Stimulated activated CD8-positive, alpha-beta memory T cell treated with anti-CD3 and anti-CD28 coated beads, Interleukin-15, amount 100 ng/mL, for 1 hour (primary cell): ENCODE measurements around the gene ATP12A.
"Not testable (repeated sequence)": the region's sequence is repeated elsewhere in the genome, so short reads cannot be mapped to it uniquely, and the experiment has no call there.

Experiments used
- DNase-seq: peaks from one replicate; pipeline ENCODE4 v3.0.0-alpha.2; 2020; ENCODE audit warnings: low read depth

Gene ATP12A

DNA sequence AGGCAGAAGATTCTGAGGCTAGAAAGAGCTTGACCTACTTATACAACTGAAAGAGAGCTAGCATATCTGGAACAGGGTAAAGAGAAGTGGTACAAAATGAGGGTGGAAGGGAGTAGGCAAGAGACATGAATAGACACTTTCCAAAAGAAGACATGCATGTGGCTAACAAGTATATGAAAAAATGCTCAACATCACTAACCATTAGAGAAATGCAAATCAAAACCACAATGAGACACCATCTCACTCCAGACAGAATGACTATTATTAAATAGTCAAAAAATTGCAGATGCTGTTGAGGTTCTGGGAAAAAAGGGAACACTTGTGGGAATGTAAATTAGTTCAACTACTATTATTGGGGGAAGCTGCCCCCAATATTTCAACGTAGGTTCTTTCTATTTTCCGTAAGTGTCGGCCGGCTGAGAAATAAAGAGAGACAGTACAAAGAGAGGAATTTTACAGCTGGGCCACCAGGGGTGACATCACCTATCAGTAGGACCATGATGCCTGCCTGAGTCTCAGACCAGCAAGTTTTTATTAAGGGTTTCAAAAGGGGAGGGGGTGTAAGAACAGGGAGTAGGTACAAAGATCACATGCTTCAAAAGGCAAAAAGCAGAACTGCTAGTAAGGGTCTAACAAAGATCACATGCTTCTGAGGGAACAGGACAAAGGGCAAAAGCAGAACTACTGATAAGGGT, 50.8 kb downstream of the ATP12A start:
- DNase-seq = not testable (repeated sequence)

GRCh38 chr13:24734950-24735349, 54.7 kb downstream of the ATP12A start:
- no peak for DNase-seq

DNA sequence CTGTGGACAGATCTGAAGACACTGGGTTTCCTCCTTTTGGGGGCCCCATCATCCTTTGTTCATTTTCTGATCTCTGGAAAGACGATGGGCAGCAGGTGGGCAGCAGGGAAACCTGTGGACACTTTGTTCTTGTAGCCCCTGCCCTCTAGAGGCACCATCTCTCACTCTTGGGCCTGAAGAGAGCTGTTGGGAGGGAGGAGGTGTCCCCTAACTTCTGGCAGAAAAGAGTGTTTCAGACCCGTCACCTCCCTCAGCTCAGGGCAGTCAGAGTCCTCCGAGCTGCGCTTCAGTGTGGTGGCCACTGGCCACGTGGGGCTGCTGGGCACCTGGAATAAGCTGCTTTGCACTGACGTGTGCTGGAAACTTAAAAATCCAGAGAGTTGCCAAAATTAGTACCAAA, 56.8 kb downstream of the ATP12A start:
- no peak for DNase-seq

DNA sequence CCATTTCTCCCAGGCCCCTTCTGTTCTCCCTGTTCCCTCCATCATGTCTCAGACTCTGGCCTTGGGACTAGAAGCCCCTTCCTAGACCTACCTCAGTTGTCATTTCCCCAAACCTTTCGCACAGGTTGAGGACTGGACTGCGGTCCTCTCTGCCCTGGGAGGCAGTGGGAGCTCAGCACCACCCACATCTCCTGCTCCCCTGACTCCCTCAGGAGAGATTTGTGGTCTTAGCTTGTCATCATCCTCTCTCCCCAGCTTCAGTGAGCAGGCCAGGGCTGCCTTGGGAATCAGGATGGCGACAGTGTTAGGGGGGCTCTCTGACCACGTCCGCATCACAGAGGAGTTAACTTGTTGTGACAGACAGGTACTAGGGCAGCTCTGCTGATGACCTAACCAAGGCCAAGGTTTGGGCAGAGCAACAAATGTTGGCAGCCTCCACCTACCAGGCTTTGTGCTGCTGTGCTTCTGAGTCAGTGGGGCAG, 58.2 kb downstream of the ATP12A start:
- DNase-seq = no peak

- no peak for DNase-seq
Measured at GRCh38 chr13:24740014-24740890, 60.0 kb downstream of the ATP12A start.

DNA sequence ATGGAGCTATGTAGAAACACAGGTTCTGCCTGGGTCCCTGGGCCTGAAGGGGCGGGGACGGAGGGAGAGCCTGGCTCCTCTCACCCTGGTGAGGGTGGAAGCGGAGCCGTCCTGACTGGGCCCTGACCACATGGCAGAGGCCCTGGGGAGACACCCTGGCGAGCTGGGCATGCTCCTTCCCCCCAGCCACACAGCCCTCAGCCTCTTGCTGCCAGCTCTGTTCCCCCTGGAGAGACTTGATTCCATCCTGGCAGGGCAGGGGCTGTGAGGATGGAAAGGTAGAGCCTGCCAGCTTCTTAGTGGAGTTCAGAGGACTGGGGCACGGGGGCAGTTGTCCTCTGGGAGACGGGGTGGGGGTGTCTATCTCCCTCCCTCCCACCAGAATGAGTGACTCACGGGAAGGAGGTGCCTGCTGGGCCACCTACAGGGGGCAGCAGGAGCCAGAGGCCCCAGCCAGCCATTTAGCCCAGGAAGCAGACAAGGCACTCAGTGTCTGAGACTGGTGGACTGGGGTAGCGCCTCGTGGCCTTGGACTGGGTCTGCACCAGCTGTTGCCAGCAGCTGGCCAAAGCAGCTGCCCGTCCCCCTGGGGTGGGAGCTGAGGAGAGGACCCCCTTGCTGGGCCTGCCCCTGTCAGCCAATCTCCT, 60.9 kb downstream of the ATP12A start:
- DNase-seq = no peak

DNA sequence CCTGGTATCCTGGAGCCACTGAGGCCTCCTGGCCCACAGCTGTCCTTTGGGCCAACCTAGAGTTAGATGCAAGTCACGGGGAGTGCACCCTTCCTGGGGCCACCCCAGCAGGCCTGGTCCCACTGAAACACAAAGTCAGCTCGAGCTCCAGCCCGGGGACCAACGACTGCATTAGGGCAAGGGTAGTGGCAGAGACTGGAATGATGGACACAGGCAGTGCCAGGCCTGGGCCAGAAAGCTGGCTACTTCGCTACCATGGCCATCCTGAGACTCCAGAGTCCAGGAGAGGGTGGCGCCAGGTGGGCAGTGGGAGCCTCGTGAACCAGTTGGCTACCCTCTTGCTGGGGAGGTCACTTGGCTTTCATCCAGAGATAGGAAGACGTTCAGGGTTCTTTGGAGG, 61.6 kb downstream of the ATP12A start:
- no peak for DNase-seq

GRCh38 chr13:24742294-24742693, 62.1 kb downstream of the ATP12A start:
- no peak for DNase-seq

DNA sequence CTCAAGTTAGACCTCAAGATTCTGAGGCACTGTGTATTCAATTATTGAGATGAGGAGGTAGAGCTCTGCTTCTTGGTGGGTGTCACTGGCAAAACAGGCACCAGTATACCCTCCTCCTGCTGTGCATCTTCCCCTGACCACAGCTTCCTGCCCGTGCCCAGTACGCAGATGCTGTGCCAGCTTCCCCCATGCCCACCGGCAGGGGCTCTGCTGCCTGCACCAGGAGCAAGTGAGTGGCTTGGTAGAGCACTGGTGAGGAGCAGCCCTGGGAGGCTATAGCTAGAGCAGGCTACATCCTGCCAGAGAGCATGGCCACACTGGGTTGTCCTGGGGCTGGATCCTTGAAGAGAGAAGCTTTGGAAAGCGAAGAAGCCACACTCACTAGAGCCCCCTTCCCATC, 62.8 kb downstream of the ATP12A start:
- DNase-seq = no peak

GRCh38 chr13:24744247-24744646, 64.0 kb downstream of the ATP12A start:
- no peak for DNase-seq

- no peak for DNase-seq
Measured at GRCh38 chr13:24745516-24745860, 65.3 kb downstream of the ATP12A start.

DNA sequence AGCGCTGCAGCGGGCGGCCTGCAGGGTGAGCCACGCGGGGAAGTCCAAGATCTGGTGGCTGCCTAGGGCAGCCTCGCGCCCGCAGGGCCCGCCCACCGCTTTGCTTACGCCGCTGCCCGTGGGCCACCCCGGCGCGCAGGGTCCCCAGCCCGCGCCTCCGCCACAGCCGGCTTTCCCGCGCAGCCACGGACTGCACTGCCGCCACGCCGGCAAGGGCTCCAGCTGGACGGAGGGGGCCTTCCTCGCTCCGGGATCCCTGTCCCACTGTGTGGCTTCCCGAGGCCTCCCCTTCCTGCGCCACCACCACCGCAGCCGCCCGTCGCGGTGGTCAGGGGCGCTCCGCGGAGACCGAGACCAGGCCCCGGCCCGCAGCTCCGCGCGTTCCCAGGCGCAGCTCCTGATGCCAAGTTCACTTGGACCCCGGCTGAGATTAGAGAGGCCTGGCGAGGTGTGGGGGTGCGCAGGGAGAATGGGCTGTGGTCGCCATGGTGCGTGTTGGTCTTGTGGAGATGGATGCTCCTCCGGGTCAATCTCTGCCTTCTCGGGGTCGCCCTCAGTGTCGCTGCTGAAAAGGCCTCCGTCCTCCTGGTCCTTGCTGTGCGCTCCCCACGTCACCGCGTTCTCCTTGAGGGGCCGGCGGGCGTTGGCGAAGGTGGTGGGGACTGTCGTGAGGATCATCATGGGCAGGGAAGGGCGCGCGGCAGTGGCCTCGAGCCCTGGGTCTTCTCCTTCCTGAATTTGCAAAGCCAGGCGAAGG, 65.8 kb downstream of the ATP12A start:
- no peak for DNase-seq

DNA sequence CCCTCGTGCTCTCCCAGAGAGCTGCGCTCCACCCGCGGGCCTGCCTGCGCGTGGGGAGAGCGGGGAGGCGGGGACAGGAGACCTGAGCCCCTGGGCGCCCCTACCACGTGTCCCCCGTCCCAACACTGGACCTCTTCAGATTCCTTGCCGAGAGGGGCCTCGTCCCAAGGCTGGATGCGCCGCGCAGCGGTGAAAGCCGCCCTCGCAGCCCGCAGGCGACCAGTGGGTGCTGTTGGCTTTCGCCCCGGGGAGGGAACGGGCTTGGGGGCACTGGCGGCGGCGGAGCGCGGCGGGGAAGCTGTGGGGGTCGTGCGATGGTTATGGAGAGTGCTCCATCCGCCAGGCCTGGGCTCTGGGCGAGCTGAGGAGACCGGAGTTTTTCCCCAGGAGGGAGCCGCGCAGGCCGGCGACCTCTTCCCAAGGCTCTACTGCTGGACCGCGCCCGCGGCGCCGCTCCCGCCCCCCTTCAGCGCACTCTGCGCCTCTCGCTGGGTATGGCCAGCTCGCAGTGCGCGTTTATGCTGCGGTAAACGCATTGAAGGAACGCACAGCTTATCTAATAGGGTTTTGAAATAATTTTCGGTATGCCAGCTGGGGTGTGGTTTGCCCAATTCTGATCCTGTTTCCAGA, 66.5 kb downstream of the ATP12A start:
- DNase-seq = no peak

GRCh38 chr13:24747248-24748060, 67.2 kb downstream of the ATP12A start:
- no peak for DNase-seq

DNA sequence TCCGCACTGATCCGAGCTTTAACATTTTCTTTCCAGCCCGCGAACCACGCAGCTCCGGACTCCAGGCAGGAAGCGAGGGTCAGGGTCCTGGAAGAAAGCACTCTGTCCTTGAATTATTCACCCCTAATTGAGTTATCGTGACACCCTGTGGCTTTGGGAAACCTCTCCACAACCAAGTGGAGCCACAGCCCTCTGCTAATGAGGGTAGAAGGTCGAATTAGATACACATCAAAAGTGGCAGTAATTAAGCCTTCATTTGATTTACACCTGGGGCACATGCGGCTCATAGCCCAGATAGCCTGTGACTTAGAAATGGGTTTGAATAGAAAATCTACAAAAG, 67.8 kb downstream of the ATP12A start:
- DNase-seq = no peak

DNA sequence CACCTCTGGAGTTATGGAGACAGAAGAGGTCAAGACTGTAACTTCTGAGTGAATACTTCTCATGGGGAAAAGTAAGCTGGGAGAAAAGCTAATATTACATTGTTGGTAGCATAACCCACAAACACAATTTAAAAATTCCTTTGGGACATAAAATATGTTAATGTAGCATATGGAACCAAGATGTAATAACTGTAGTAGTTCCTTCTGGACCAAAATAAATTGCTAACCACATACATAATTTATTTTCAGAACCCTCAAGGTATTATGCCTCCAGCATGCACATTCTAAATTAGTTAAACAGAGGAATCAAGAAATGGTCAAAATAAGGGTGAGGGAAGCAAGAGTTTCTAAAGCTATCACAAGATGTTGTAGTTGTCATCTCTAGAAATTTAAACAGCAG, 79.0 kb downstream of the ATP12A start:
- no peak for DNase-seq
